WI38 (cell line): ENCODE measurements around the gene SERPINB4.
"Not testable (repeated sequence)": the region's sequence is repeated elsewhere in the genome, so short reads cannot be mapped to it uniquely, and the experiment has no call there.

Source experiments
- H3K4me3 ChIP-seq: 2 replicates; pipeline ENCODE4 v1.5.1; 2011; ENCODE audit warnings: low read depth, mild to moderate bottlenecking, control low read depth, low read length
- TF ChIP-seq, protein P1 (sequence below): IDR thresholded peaks from 2 replicates; pipeline ENCODE4 v1.5.1; 2012; ENCODE audit warnings: low read depth, mild to moderate bottlenecking, control low read depth, low read length

The SERPINB4 gene

GRCh38 chr18:63644142-63644541, at the start of gene SERPINB4:
Gene SERPINB4, minus strand, starts transcription at chr18:63644256. Its CDS starts 679 bp downstream, at chr18:63643577.
- H3K4me3 ChIP-seq: not testable (repeated sequence)

- TF ChIP-seq, protein P1, sequence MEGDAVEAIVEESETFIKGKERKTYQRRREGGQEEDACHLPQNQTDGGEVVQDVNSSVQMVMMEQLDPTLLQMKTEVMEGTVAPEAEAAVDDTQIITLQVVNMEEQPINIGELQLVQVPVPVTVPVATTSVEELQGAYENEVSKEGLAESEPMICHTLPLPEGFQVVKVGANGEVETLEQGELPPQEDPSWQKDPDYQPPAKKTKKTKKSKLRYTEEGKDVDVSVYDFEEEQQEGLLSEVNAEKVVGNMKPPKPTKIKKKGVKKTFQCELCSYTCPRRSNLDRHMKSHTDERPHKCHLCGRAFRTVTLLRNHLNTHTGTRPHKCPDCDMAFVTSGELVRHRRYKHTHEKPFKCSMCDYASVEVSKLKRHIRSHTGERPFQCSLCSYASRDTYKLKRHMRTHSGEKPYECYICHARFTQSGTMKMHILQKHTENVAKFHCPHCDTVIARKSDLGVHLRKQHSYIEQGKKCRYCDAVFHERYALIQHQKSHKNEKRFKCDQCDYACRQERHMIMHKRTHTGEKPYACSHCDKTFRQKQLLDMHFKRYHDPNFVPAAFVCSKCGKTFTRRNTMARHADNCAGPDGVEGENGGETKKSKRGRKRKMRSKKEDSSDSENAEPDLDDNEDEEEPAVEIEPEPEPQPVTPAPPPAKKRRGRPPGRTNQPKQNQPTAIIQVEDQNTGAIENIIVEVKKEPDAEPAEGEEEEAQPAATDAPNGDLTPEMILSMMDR: no peak
- no peak overlapping the region for H3K4me3 ChIP-seq
These were observed 45.0 kb upstream of the SERPINB4 start for GRCh38 chr18:63689064-63689463.

- TF ChIP-seq, protein P1: no peak
- H3K4me3 ChIP-seq: no peak overlapping the region
These were observed 42.8 kb upstream of the SERPINB4 start for GRCh38 chr18:63686871-63687270.

DNA sequence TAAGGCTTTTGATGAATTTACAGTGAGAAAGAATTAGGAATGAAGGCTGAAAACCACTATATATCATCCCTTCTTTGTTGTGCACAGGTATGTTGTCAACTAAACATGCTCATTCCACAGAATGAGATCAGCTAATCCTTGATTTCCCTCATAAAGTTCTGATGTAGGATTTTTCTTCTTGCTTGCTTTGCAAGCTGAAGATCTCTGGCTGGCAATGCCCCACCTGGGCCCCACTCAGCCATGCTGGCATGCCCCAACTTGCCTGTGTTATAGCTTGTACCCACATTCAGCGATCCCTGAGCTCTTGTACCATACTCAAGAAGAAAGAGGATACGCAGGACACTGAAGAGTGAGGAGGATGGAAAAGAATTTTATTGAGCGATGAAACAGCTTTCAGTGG, 40.7 kb upstream of the SERPINB4 start:
- TF ChIP-seq, protein P1: no peak
- H3K4me3 ChIP-seq: no peak overlapping the region

- TF ChIP-seq, protein P1: no peak
- H3K4me3 ChIP-seq: no peak overlapping the region
These were observed 39.8 kb upstream of the SERPINB4 start for GRCh38 chr18:63683890-63684289.

DNA sequence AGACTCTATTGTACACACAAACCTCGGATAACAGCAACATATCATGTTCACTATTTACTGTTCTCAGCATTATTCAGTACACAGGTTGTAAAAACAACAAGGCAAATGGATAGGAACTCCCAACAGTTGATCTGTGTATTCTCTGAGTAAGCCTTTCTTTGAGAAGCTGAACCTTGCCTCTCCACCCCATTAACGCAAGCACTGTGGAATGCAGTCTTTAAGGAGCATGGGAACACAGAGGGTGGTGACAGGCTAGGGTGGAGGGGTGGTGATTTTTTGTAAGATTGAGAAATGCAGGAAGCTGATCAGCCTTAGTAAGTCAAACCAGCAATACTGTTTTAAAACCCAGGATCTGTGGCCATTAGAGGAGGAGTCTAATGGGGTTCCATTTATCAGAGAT, 39.1 kb upstream of the SERPINB4 start:
- TF ChIP-seq, protein P1: no peak
- H3K4me3 ChIP-seq: no peak overlapping the region

- TF ChIP-seq, protein P1: no peak
- no peak overlapping the region for H3K4me3 ChIP-seq
These were observed 37.6 kb upstream of the SERPINB4 start for GRCh38 chr18:63681449-63682340.
